GM12872 (cell line): ENCODE results near the gene CHIC2.

ENCODE experiments used
- CTCF ChIP-seq: IDR thresholded peaks from 3 replicates; pipeline ENCODE4 v1.5.1; 2011; ENCODE audit warnings: low read depth, mild to moderate bottlenecking, low read length, moderate library complexity; ENCODE audit not compliant: insufficient read depth

The CHIC2 gene

GRCh38 chr4:53960843-53961242 is 103.6 kb downstream of the CHIC2 start:
- no peak for TF ChIP-seq CTCF
